Spleen (tissue), 11 donors: ENCODE data around the gene RORB. TPM values are rescaled to one million over a fixed set of nuclear protein-coding genes. Genes with fewer than 3 reads are reported as not detected.

ENCODE experiments used
- DNase-seq: peaks from one replicate; pipeline ENCODE4 v3.0.0-alpha.2; 2020
- H3K27ac ChIP-seq, 8 donors: fragments of 200-600 bp; sonication (generic) in 7 of 8; 1 replicate in 4 of 8; 2 replicates in 4 of 8; pipeline versions ENCODE4 v1.5.0 to v1.8.0; 2016 to 2021; ENCODE audit warnings: inconsistent platforms in 4 of 8, mild to moderate bottlenecking in 4 of 8, moderate library complexity in 1 of 8
- H3K27me3 ChIP-seq, 7 donors: fragments of 200-600 bp; sonication (generic) in 6 of 7; replicated peaks in 1 of 7; 1 replicate in 4 of 7; 2 replicates in 3 of 7; pipeline versions ENCODE4 v1.5.0 to v1.8.0; 2016 to 2021; ENCODE audit warnings: inconsistent platforms in 3 of 7, mild to moderate bottlenecking in 1 of 7
- H3K36me3 ChIP-seq, 6 donors: fragments of 200-600 bp; sonication (generic) in 5 of 6; 1 replicate in 4 of 6; 2 replicates in 2 of 6; pipeline versions ENCODE4 v1.5.0 to v1.8.0; 2016 to 2021; ENCODE audit warnings: inconsistent platforms in 2 of 6
- H3K4me1 ChIP-seq, 6 donors: fragments of 200-600 bp; sonication (generic) in 5 of 6; 1 replicate in 3 of 6; 2 replicates in 3 of 6; pipeline versions ENCODE4 v1.5.0 to v1.8.0; 2016 to 2021; ENCODE audit warnings: inconsistent platforms in 3 of 6
- H3K4me3 ChIP-seq, 8 donors: fragments of 200-600 bp; sonication (generic) in 7 of 8; 1 replicate in 4 of 8; 2 replicates in 4 of 8; pipeline versions ENCODE4 v1.5.0 to v1.8.0; 2016 to 2021; ENCODE audit warnings: inconsistent platforms in 4 of 8, mild to moderate bottlenecking in 4 of 8, moderate library complexity in 2 of 8
- H3K9me3 ChIP-seq, 8 donors: fragments of 200-600 bp; sonication (generic) in 7 of 8; 1 replicate in 4 of 8; 2 replicates in 4 of 8; pipeline versions ENCODE4 v1.5.0 to v1.8.0; 2016 to 2021; ENCODE audit warnings: inconsistent platforms in 4 of 8
- POLR2A ChIP-seq, 3 donors: fragments of 450-650 bp; IDR thresholded peaks; one replicate each; pipeline ENCODE4 v1.5.1; 2017; ENCODE audit warnings: antibody characterized with exemption in 3 of 3, mild to moderate bottlenecking in 1 of 3
- POLR2AphosphoS5 ChIP-seq, 3 donors: sonication (generic); formaldehyde crosslinking; IDR thresholded peaks; one replicate each; pipeline ENCODE4 v1.5.1; 2017; ENCODE audit warnings: antibody characterized with exemption in 3 of 3
- WGBS, 5 donors: extraction: QIAGEN DNeasy Blood & Tissue Kit in 3 of 5; methylation state at CpG; one replicate each; pipeline versions ENCODE4 v1.1.5 to v1.1.7; 2013 to 2018; 5-methylcytosine and 5-hydroxymethylcytosine counted together
- intact Hi-C: fragments of 100-400 bp; cut with DNase I; formaldehyde crosslinking; loops from one replicate; pipeline ENCODE4 v1.15.0; 2023; ENCODE audit warnings: low total_unique reads
- polyA plus RNA-seq, 3 donors: library from polyadenylated mRNA; stranded (reverse); fragments of 200-250 nt; gene quantifications; one replicate each; pipeline ENCODE4 v1.2.1, GENCODE V29; 2013
- total RNA-seq, 7 donors: library from RNA; depleted of rRNA in 3 of 7; stranded (reverse); fragments of >200 nt in 3 of 7; fragmentation: NEBNext Ultra II Directional in 4 of 7; extraction: Animal tissue kit (Norgen Biotek cat#: 25700) in 4 of 7; gene quantifications; one replicate each; pipeline versions ENCODE4 v1.1.0 to v1.2.1, GENCODE V29; 2016 to 2021
- TF ChIP-seq, protein P1 (sequence below), 11 experiments: fragments of 200-600 bp in 7 of 11; fragments of 450-650 bp in 4 of 11; sonication (generic) in 4 of 11; IDR thresholded peaks in 8 of 11; conservative IDR thresholded peaks in 3 of 11; 1 replicate in 7 of 11; 2 replicates in 4 of 11; pipeline versions ENCODE4 v1.4.0 to v1.8.0; 2016 to 2021; ENCODE audit warnings: antibody characterized with exemption in 11 of 11, inconsistent platforms in 4 of 11, mild to moderate bottlenecking in 1 of 11
- donor health status: healthy with polysubstance abuse.
- donor health status: DM: no; HTN: no; CAD: no; lungs with moderate emphysema.
- donor health status: DM: no; HTN: no; CAD: no.
- donor health status: Bipolar disorder and iron deficiency.
- donor health status: healthy.
- donor health status: DM: no; HTN: no; CAD: no.
- donor health status: DM: yes; HTN: yes; CAD: no.

Gene RORB
- total and polyA plus RNA-seq, 10 donors: 0.02 to 0.18 (median 0.09) TPM; not detected in 2

DNA sequence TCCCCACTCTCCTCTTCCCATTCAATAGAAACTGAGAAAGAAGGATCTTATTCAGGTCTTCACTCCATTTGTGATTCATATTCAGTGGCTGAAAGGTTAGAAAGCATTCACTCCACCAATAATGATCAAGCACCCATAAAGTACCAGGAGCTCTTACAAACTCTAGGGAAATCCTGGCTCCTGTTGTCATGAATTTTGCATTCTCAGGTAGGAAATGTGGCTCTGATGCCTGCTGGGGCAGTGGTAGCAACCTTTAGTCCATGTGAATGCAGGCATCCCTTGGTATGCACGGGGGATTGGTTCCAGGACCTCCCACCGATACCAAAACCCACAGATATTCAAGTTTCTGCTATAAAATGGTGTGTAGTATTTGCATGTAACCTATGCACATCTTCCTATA, 3.6 kb upstream of the RORB start:
- peaks cover 0 to 46% (median 19%) of the 10 kb centered on the region in 7 donors for H3K27me3 ChIP-seq
- H3K4me3 ChIP-seq: no peak overlapping the region
- no peak overlapping the region for H3K27ac ChIP-seq
- H3K4me1 ChIP-seq: peaks cover 4 to 24% (median 13%) of the 10 kb centered on the region in 6 donors
- 22 to 49% (median 29%) methylated on average over 2 of the region's 2 CpGs for WGBS, 5 donors
- DNase-seq: no peak
- no peaks in the 10 kb centered on the region for H3K9me3 ChIP-seq
- intact Hi-C loops: no loop called here
- TF ChIP-seq POLR2A (IDR thresholded peaks at IDR 0.05) (no peak), POLR2AphosphoS5 (IDR thresholded peaks at IDR 0.05) (no peak)
- TF ChIP-seq, protein P1, sequence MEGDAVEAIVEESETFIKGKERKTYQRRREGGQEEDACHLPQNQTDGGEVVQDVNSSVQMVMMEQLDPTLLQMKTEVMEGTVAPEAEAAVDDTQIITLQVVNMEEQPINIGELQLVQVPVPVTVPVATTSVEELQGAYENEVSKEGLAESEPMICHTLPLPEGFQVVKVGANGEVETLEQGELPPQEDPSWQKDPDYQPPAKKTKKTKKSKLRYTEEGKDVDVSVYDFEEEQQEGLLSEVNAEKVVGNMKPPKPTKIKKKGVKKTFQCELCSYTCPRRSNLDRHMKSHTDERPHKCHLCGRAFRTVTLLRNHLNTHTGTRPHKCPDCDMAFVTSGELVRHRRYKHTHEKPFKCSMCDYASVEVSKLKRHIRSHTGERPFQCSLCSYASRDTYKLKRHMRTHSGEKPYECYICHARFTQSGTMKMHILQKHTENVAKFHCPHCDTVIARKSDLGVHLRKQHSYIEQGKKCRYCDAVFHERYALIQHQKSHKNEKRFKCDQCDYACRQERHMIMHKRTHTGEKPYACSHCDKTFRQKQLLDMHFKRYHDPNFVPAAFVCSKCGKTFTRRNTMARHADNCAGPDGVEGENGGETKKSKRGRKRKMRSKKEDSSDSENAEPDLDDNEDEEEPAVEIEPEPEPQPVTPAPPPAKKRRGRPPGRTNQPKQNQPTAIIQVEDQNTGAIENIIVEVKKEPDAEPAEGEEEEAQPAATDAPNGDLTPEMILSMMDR (IDR thresholded peaks at IDR 0.05 in 8 of 11, conservative IDR thresholded peaks at IDR 0.05 in 3 of 11): no peak
- H3K36me3 ChIP-seq: no peaks in the 10 kb centered on the region

DNA sequence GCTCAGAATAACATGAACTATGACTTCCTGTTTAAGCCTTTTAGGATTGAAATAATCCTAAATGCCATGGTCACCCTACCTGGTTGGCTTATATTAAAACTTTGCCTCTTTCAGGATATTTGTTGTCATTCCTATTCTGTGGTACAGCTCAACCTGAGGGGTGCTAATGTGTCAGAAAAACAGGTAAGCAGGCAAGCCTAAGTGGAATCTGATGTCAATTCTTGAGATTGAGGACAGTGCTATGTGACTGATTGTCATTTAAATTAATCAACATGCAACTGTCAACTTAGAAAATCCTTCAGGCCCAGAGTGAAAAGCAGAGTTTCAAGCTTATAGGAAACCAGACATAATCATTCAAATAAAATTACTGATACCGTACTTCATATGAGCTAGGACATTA, 2.6 kb upstream of the RORB start:
- no peak for DNase-seq
- WGBS, 5 donors: 80 to 96% (median 91%) methylated on average over 1 of the region's 1 CpG
- intact Hi-C loops: no loop called here
- H3K4me3 ChIP-seq: no peak overlapping the region
- no peaks in the 10 kb centered on the region for H3K36me3 ChIP-seq
- H3K27ac ChIP-seq: no peak overlapping the region
- H3K27me3 ChIP-seq: peaks cover 0 to 56% (median 29%) of the 10 kb centered on the region in 7 donors
- H3K4me1 ChIP-seq: peaks cover 8 to 34% (median 23%) of the 10 kb centered on the region in 6 donors
- H3K9me3 ChIP-seq: no peaks in the 10 kb centered on the region
- no peak for TF ChIP-seq POLR2A (IDR thresholded peaks at IDR 0.05)
- TF ChIP-seq POLR2AphosphoS5 (IDR thresholded peaks at IDR 0.05): no peak
- TF ChIP-seq, protein P1 (IDR thresholded peaks at IDR 0.05 in 8 of 11, conservative IDR thresholded peaks at IDR 0.05 in 3 of 11): no peak

DNA sequence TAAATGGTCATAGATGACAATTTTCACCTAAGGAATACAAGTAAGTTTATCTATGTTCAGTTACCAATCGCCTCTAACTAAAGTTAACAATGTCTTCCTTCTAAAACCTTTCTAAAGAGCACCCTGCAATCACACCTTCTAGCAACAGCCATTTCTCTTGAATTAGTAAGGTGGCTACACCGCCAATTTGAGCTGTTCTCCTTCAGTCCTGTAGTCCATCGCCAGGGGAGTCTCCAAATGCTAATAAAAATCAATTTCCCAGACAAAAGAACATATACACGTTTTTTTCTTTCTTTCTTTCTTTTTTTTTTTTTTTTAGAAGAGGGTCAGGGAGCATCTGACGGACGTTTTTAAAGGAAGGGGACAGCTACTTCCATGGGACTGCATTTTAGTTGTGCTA, 729 bp upstream of the RORB start:
- no peak for DNase-seq
- peaks cover 11 to 48% (median 36%) of the 10 kb centered on the region in 6 donors for H3K4me1 ChIP-seq
- H3K4me3 ChIP-seq: peak overlapping the region in 7 of 8 donors; percentile 58 to 83 (median 69)
- 16 to 24% (median 20%) methylated on average over 6 of the region's 6 CpGs for WGBS, 5 donors
- H3K36me3 ChIP-seq: no peaks in the 10 kb centered on the region
- H3K27ac ChIP-seq: no peak overlapping the region
- TF ChIP-seq POLR2AphosphoS5 (IDR thresholded peaks at IDR 0.05): no peak
- no peak for TF ChIP-seq POLR2A (IDR thresholded peaks at IDR 0.05)
- TF ChIP-seq, protein P1 (IDR thresholded peaks at IDR 0.05 in 8 of 11, conservative IDR thresholded peaks at IDR 0.05 in 3 of 11): no peak
- intact Hi-C loops: no loop called here
- H3K9me3 ChIP-seq: no peaks in the 10 kb centered on the region
- peaks cover 0 to 75% (median 48%) of the 10 kb centered on the region in 7 donors for H3K27me3 ChIP-seq

DNA sequence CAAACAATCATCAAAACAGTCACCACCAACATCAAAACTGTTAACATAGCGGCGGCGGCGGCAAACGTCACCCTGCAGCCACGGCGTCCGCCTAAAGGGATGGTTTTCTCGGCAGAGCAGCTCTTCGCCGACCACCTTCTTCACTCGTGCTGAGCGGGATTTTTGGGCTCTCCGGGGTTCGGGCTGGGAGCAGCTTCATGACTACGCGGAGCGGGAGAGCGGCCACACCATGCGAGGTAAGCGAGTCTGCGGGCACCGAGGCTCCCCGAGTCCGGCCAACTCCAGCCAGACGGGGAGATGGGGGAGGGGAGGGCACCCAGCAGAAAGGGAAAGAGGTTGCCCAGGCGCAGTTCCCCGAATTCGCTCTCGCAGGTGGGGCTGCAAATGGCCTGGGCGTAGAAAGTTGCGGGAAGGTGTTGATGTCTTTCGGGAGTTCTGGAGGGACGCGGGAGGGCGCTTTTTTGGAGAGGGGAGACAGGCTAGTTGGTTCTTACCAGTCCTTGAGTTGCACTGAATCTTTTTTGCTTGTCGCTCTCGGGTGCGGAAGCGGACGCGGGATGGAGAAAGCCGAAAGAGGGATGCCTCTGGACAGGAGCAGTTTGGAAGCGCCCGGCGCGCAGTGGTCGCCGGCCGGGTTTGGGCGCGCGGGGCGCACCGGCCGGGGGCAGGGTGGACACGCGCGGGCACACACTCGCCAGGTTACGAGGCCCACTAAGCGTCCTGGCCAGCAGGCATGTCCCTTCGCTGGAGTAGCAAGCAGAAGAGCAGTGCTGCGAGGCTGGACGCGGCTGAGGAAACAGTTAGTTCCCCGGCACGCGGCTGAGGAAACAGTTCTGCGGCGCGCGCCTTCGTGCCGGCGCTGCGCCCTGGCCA, 849 bp downstream of the RORB start:
- TF ChIP-seq POLR2A (IDR thresholded peaks at IDR 0.05) (no peak), POLR2AphosphoS5 (IDR thresholded peaks at IDR 0.05) (no peak)
- TF ChIP-seq, protein P1 (IDR thresholded peaks at IDR 0.05 in 8 of 11, conservative IDR thresholded peaks at IDR 0.05 in 3 of 11): no peak
- Histone ChIP-seq H3K27me3 (peaks cover 0 to 89% (median 50%) of the 10 kb centered on the region in 7 donors), H3K4me1 (peaks cover 11 to 48% (median 36%) of the 10 kb centered on the region in 6 donors), H3K4me3 (peak overlapping the region; percentile 58 to 83 (median 67)), H3K9me3 (no peaks in the 10 kb centered on the region), H3K36me3 (no peaks in the 10 kb centered on the region), H3K27ac (peak overlapping the region in 1 of 8 donors; percentile 0)
- intact Hi-C loops: no loop called here
- DNase-seq: peak; percentile 77
- WGBS, 5 donors: 0 to 1% (median 1%) methylated on average over 62 to 77 of the region's 77 CpGs
